ENCODE data around the gene HHIPL1.

The HHIPL1 gene

DNA sequence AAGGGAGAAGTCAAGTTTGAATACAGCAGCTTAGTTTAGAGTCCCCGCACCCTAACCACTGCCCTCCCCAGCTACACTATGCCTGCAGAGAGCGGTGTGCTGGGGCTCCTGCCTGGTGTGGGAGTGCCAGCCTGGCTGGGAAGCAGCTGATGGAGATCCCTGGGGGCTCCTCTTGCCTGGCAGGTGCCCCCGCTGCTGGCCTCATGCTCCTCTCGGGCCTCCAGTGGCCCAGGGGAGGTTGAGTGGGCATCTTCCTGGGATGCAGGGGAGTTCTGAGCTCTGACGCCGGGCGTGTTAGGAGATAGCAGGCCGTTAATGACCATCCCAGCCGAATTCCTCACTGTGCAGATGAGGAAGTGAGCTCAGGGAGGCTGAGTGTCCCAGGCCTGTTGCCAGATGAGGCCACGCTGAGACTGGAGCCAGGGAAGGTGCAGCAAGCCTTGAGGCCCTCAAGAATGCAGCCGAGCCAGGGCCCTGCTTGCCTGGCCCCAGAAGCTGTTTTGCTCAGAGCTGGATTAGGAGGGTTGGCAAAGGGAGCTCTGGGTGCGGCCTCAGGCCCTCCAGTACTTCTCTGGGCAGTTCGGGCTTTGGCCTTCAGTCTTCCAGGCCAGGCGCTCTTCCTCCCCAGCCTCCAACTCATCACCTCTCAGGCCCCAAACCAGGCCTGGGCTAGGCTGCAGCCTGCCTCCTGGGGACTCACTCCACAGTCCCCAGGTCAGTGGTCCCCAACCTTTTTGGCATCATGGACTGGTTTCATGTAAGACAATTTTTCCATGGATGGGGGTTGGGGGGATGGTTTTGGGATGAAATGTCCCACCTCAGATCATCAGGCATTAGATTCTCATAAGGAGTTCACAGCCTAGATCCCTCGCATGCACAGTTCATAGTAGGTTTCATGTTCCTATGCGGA, 32.6 kb downstream of the HHIPL1 start:
- TF ChIP-seq GATA3 (IDR thresholded peaks at IDR 0.05; ENCODE audit: low read depth, low read length) (no peak), GATA2 (IDR thresholded peaks at IDR 0.05; ENCODE audit: low read depth, low read length) (no peak)

GRCh38 chr14:99678198-99678597, 33.3 kb downstream of the HHIPL1 start:
- TF ChIP-seq GATA2 (IDR thresholded peaks at IDR 0.05; ENCODE audit: low read depth, low read length) (no peak), GATA3 (IDR thresholded peaks at IDR 0.05; ENCODE audit: low read depth, low read length) (no peak)

DNA sequence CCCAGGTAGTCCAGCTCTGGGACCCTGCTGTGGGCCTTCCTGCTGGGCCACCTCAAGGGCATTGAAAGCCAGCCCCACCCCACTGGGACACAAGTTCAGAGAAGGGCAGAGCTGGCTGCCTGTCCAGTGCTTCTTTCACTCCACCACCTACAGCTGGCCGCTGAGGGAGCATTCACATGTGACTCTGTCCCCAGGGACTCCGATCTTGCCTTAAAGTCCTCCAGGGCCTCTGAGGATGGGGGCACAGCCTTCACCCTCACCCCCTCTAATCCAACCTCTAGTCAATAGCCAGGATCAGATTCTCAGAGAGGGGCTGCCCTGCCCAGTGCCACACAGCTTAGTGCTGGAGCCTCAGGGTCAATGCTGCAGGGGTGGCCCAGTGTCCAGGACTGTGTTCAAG, 34.2 kb downstream of the HHIPL1 start:
- TF ChIP-seq GATA2 (IDR thresholded peaks at IDR 0.05; ENCODE audit: low read depth, low read length) (no peak), GATA3 (IDR thresholded peaks at IDR 0.05; ENCODE audit: low read depth, low read length) (no peak)

- no peak for TF ChIP-seq GATA2 (IDR thresholded peaks at IDR 0.05; ENCODE audit: low read depth, low read length)
- TF ChIP-seq GATA3 (IDR thresholded peaks at IDR 0.05; ENCODE audit: low read depth, low read length): no peak
These were observed 34.6 kb downstream of the HHIPL1 start for GRCh38 chr14:99679543-99679942.

- TF ChIP-seq GATA3 (IDR thresholded peaks at IDR 0.05; ENCODE audit: low read depth, low read length): no peak
- TF ChIP-seq GATA2 (IDR thresholded peaks at IDR 0.05; ENCODE audit: low read depth, low read length): no peak
These were observed 35.1 kb downstream of the HHIPL1 start for GRCh38 chr14:99679996-99680395.

DNA sequence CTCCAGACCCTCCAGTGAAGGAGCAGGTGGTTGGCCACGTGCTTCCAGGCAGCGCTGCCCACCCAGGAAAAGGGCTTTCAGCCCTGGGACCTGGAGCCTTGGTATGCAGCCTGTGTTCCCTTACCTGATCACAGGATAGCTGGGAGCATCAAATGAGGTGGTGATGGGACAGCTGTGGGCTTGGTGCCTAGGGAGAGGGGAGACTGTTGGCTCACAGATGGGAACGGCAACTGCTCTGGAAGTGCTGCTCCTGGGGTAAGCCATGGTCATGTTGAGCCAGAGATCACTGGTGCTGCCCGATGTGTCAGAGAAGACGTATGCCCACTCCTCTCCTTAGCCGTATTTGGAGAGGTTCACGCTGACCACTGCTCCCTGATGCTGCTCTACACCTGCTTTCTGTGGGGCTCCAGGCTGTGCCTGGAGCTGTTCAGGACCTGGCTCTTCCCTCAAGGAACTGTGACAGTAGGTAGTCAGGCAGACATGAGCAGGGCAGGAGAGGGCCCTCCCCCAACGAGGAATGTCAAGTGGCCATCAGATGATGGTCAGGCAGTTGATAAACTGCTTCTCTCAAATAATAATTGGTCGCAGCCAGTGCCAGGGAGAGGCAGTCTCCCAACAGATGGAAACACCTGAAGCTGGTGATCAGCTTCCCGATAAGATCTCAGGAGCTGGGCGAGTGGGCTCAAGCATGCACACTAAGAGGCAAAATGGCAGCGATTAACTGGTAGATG, 36.3 kb downstream of the HHIPL1 start:
- TF ChIP-seq GATA2 (IDR thresholded peaks at IDR 0.05; ENCODE audit: low read depth, low read length) (no peak), GATA3 (IDR thresholded peaks at IDR 0.05; ENCODE audit: low read depth, low read length) (no peak)

GRCh38 chr14:99681832-99682148, 36.9 kb downstream of the HHIPL1 start:
- TF ChIP-seq GATA3 (IDR thresholded peaks at IDR 0.05; ENCODE audit: low read depth, low read length) (no peak), GATA2 (IDR thresholded peaks at IDR 0.05; ENCODE audit: low read depth, low read length) (no peak)

GRCh38 chr14:99682809-99683618, 38.1 kb downstream of the HHIPL1 start:
- no peak for TF ChIP-seq GATA3 (IDR thresholded peaks at IDR 0.05; ENCODE audit: low read depth, low read length)
- TF ChIP-seq GATA2 (IDR thresholded peaks at IDR 0.05; ENCODE audit: low read depth, low read length): no peak

- no peak for TF ChIP-seq GATA3 (IDR thresholded peaks at IDR 0.05; ENCODE audit: low read depth, low read length)
- no peak for TF ChIP-seq GATA2 (IDR thresholded peaks at IDR 0.05; ENCODE audit: low read depth, low read length)
These were observed 38.9 kb downstream of the HHIPL1 start, which contains the start of gene CYP46A1 for GRCh38 chr14:99683619-99684409. TSS of gene CYP46A1 (plus strand) at chr14:99684298. CDS start at chr14:99684418, 120 bp downstream.

GRCh38 chr14:99684410-99684934, 39.5 kb downstream of the HHIPL1 start:
- no peak for TF ChIP-seq GATA3 (IDR thresholded peaks at IDR 0.05; ENCODE audit: low read depth, low read length)
- TF ChIP-seq GATA2 (IDR thresholded peaks at IDR 0.05; ENCODE audit: low read depth, low read length): no peak

DNA sequence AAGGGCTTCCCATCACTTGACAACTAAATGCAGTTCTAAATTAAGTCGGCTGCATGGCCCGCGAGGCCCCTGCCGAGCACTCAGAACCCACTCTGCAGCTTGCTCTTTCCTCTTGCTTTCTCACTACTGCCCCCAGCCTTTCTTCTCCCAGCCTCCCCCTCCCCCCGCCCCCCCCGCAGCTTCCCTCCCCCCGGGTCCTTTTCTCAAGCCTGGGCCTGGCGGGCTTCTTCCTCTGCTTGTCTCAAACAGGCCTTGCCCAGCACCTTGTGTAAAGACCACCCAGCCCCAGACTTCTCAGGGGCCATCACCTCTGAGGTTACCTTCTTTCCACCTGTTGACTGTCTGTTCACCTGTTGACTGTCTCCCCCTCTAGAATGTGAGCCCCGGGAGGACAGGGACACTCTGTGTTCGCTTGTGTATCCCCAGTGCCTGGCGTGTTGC, 40.2 kb downstream of the HHIPL1 start:
- no peak for TF ChIP-seq GATA2 (IDR thresholded peaks at IDR 0.05; ENCODE audit: low read depth, low read length)
- TF ChIP-seq GATA3 (IDR thresholded peaks at IDR 0.05; ENCODE audit: low read depth, low read length): no peak

GRCh38 chr14:99685596-99685995, 40.7 kb downstream of the HHIPL1 start:
- no peak for TF ChIP-seq GATA2 (IDR thresholded peaks at IDR 0.05; ENCODE audit: low read depth, low read length)
- no peak for TF ChIP-seq GATA3 (IDR thresholded peaks at IDR 0.05; ENCODE audit: low read depth, low read length)
